DND-41 (cell line): ENCODE data around the gene ATP5MG.
"Not testable (repeated sequence)": the region's sequence is repeated elsewhere in the genome, so short reads cannot be mapped to it uniquely, and the experiment has no call there.

Experiments
- CTCF ChIP-seq: IDR thresholded peaks from 2 replicates; pipeline ENCODE4 v1.5.1; 2012; ENCODE audit warnings: borderline replicate concordance, low read length, moderate library complexity, mild to moderate bottlenecking; ENCODE audit not compliant: poor library complexity, severe bottlenecking; ENCODE audit errors: extremely low read depth
- EZH2 ChIP-seq: IDR thresholded peaks from 3 replicates; pipeline ENCODE4 v1.6.1; 2012; ENCODE audit warnings: borderline replicate concordance, low read depth, mild to moderate bottlenecking, moderate library complexity, low read length, inconsistent platforms; ENCODE audit not compliant: severe bottlenecking

- TF ChIP-seq CTCF, EZH2: not testable (repeated sequence)
Observed at GRCh38 chr11:118402594-118402993, 1.2 kb downstream of the ATP5MG start.
